ENCODE measurements around the gene TMEM115. TPM values are rescaled to one million over a fixed set of nuclear protein-coding genes. Genes with fewer than 3 reads are reported as not detected.

The TMEM115 gene
- total and polyA plus RNA-seq, 2 of the 13 experiments (the other 11 are each of a cell fraction or from before 2014, with no cell fraction given) = 22.1 to 30.7 TPM

- Histone ChIP-seq H3K27ac (ENCODE audit: extremely low read length, insufficient read depth, low read length) (no peak overlapping the region), H3K36me3 (replicated peaks in 1 of 2; ENCODE audit: control insufficient read depth in 1 of 2, insufficient read depth in 2 of 2, low read length in 2 of 2) (peaks cover 4 to 13% of the 10 kb centered on the region in 2 experiments; a peak in 3 of 5 replicates), H3K79me2 (ENCODE audit: insufficient read depth, low read length) (peaks cover 12% of the 10 kb centered on the region), H3K9ac (ENCODE audit: insufficient read depth, low read depth, low read length) (no peak overlapping the region), H3K4me1 (ENCODE audit: insufficient read depth, low read length) (peaks cover 81% of the 10 kb centered on the region), H4K20me1 (ENCODE audit: insufficient read depth, low read length) (0 out of 2 replicates have a peak, but pooled peaks cover 3% of the 10 kb centered on the region), H3K4me3 (replicated peaks in 1 of 3; ENCODE audit: insufficient read depth in 1 of 3, low read depth in 2 of 3, low read length in 3 of 3) (no peak overlapping the region), H2AFZ (ENCODE audit: low read length) (no peak overlapping the region), H3K27me3 (ENCODE audit: control insufficient read depth in 1 of 2, insufficient read depth in 2 of 2, low read length in 2 of 2) (no peaks in the 10 kb centered on the region), H3K9me3 (ENCODE audit: low read length) (no peaks in the 10 kb centered on the region), H3K4me2 (ENCODE audit: low read depth, low read length) (no peak overlapping the region)
- BruUV-seq (replicated peaks) = no TSS peak
- POLR2A ChIA-PET = interaction anchor here (1.6 to 3.6 kb wide), 2 partner anchors 10 to 19 kb away, joined by 4 to 18 read pairs; partner anchors contain the start of gene TUSC2
- intact Hi-C loops (cut with micrococcal nuclease; ENCODE audit: unreplicated experiment) = loop anchor here (1.0 to 10.0 kb wide), 2 partner anchors 41 to 198 kb away; no protein-coding TSS in a partner anchor
- DNase-seq (ENCODE audit: low spot score) (peak; percentile 59), ATAC-seq (no peak), FAIRE-seq (peak; percentile 60)
- WGBS (ENCODE audit: low lambda C conversion rate) = 24% methylated on average over 12 of the region's 14 CpGs
- CTCF ChIA-PET (ENCODE audit: low intra/inter-chr PET ratio, low total read pairs) = interaction anchor here (1.7 to 2.7 kb wide), 2 partner anchors 41 to 195 kb away, joined by 7 to 9 read pairs; no protein-coding TSS in a partner anchor
- in situ Hi-C loops (cut with HindIII; ENCODE audit: extremely low pct_ligation_motif_present, low pct_unique_long_range_greater_than_20kb) = loop anchor here (10.0 kb wide), 1 partner anchor 198 kb away; no protein-coding TSS in a partner anchor
- no peak for TF ChIP-seq YY1 (IDR thresholded peaks at IDR 0.05; ENCODE audit: insufficient read depth, insufficient replicate concordance, low read depth, low read length)
- TF ChIP-seq, protein P1, sequence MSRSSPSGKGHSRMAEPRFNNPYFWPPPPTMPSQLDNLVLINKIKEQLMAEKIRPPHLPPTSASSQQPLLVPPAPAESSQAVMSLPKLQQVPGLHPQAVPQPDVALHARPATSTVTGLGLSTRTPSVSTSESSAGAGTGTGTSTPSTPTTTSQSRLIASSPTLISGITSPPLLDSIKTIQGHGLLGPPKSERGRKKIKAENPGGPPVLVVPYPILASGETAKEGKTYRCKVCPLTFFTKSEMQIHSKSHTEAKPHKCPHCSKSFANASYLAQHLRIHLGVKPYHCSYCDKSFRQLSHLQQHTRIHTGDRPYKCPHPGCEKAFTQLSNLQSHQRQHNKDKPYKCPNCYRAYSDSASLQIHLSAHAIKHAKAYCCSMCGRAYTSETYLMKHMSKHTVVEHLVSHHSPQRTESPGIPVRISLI (CRISPR knock-in tag; IDR thresholded peaks at IDR 0.05; ENCODE audit: borderline replicate concordance) = peak; percentile 88
- no peak for TF ChIP-seq TFDP2 (CRISPR knock-in tag; IDR thresholded peaks at IDR 0.05)
- no peak for TF ChIP-seq NFATC3 (CRISPR knock-in tag; IDR thresholded peaks at IDR 0.05)
- TF ChIP-seq, protein P2, sequence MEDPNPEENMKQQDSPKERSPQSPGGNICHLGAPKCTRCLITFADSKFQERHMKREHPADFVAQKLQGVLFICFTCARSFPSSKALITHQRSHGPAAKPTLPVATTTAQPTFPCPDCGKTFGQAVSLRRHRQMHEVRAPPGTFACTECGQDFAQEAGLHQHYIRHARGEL (CRISPR knock-in tag; IDR thresholded peaks at IDR 0.05) = no peak
- TF ChIP-seq FOSL2 (CRISPR knock-in tag; IDR thresholded peaks at IDR 0.05) = peak; percentile 67
- TF ChIP-seq ZIK1 (CRISPR knock-in tag; IDR thresholded peaks at IDR 0.05; ENCODE audit: borderline replicate concordance, low read depth) = no peak
- no peak for TF ChIP-seq NFIB (CRISPR knock-in tag; IDR thresholded peaks at IDR 0.05; ENCODE audit: borderline replicate concordance)
- no peak for TF ChIP-seq ZNF446 (CRISPR knock-in tag; IDR thresholded peaks at IDR 0.05)
- no peak for TF ChIP-seq ZNF770 (CRISPR knock-in tag; IDR thresholded peaks at IDR 0.05)
- TF ChIP-seq, protein P3, sequence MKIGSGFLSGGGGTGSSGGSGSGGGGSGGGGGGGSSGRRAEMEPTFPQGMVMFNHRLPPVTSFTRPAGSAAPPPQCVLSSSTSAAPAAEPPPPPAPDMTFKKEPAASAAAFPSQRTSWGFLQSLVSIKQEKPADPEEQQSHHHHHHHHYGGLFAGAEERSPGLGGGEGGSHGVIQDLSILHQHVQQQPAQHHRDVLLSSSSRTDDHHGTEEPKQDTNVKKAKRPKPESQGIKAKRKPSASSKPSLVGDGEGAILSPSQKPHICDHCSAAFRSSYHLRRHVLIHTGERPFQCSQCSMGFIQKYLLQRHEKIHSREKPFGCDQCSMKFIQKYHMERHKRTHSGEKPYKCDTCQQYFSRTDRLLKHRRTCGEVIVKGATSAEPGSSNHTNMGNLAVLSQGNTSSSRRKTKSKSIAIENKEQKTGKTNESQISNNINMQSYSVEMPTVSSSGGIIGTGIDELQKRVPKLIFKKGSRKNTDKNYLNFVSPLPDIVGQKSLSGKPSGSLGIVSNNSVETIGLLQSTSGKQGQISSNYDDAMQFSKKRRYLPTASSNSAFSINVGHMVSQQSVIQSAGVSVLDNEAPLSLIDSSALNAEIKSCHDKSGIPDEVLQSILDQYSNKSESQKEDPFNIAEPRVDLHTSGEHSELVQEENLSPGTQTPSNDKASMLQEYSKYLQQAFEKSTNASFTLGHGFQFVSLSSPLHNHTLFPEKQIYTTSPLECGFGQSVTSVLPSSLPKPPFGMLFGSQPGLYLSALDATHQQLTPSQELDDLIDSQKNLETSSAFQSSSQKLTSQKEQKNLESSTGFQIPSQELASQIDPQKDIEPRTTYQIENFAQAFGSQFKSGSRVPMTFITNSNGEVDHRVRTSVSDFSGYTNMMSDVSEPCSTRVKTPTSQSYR (CRISPR knock-in tag; IDR thresholded peaks at IDR 0.05; ENCODE audit: borderline replicate concordance) = no peak
- TF ChIP-seq ETS1 (CRISPR knock-in tag; IDR thresholded peaks at IDR 0.05) = no peak
- TF ChIP-seq EEA1 (CRISPR knock-in tag; IDR thresholded peaks at IDR 0.05; ENCODE audit: borderline replicate concordance) = no peak
These were observed 12.0 kb downstream of the TMEM115 start for GRCh38 chr3:50347187-50347813.

Measured in HepG2 (cell line).